ENCODE results near the gene SZT2.

Gene SZT2

DNA sequence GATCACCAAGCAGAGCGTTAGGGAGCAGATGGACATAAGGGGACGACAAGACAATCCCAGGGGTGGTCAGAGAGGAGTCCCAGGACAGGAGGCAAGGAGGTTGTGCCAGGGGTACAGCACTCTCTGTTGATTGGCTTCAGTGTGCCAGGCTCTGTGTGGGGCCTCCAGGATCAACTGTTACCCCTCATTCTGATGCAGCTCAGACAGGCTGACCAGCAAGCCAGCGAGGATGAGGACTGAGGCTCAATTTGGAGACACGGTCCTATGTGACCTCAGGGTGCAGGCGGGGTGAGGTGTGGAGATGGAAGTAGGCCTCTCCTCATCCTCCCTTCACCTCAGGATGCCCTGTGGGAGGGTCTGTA lies 60.0 kb downstream of the SZT2 start:
- no peak for TF ChIP-seq ZNF70 (CRISPR knock-in tag; IDR thresholded peaks at IDR 0.05)
- no peak for TF ChIP-seq ZNF8 (CRISPR knock-in tag; IDR thresholded peaks at IDR 0.05)
- TF ChIP-seq TOX (CRISPR knock-in tag; IDR thresholded peaks at IDR 0.05; ENCODE audit: borderline replicate concordance) = no peak
- TF ChIP-seq, protein P1, sequence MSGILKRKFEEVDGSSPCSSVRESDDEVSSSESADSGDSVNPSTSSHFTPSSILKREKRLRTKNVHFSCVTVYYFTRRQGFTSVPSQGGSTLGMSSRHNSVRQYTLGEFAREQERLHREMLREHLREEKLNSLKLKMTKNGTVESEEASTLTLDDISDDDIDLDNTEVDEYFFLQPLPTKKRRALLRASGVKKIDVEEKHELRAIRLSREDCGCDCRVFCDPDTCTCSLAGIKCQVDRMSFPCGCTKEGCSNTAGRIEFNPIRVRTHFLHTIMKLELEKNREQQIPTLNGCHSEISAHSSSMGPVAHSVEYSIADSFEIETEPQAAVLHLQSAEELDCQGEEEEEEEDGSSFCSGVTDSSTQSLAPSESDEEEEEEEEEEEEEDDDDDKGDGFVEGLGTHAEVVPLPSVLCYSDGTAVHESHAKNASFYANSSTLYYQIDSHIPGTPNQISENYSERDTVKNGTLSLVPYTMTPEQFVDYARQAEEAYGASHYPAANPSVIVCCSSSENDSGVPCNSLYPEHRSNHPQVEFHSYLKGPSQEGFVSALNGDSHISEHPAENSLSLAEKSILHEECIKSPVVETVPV (CRISPR knock-in tag; IDR thresholded peaks at IDR 0.05) = no peak
- TF ChIP-seq ARNTL (CRISPR knock-in tag; IDR thresholded peaks at IDR 0.05; ENCODE audit: borderline replicate concordance, low read depth) = no peak
- TF ChIP-seq CSDC2 (CRISPR knock-in tag; IDR thresholded peaks at IDR 0.05) = no peak
- no peak for TF ChIP-seq PPARA (CRISPR knock-in tag; IDR thresholded peaks at IDR 0.05; ENCODE audit: borderline replicate concordance)
- no peak for TF ChIP-seq ZC3H10 (CRISPR knock-in tag; IDR thresholded peaks at IDR 0.05)
- no peak for TF ChIP-seq SNAI2 (CRISPR knock-in tag; IDR thresholded peaks at IDR 0.05)
- no peak for TF ChIP-seq GLIS3 (CRISPR knock-in tag; IDR thresholded peaks at IDR 0.05)
- TF ChIP-seq, protein P2, sequence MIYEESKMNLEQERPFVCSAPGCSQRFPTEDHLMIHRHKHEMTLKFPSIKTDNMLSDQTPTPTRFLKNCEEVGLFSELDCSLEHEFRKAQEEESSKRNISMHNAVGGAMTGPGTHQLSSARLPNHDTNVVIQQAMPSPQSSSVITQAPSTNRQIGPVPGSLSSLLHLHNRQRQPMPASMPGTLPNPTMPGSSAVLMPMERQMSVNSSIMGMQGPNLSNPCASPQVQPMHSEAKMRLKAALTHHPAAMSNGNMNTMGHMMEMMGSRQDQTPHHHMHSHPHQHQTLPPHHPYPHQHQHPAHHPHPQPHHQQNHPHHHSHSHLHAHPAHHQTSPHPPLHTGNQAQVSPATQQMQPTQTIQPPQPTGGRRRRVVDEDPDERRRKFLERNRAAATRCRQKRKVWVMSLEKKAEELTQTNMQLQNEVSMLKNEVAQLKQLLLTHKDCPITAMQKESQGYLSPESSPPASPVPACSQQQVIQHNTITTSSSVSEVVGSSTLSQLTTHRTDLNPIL (CRISPR knock-in tag; IDR thresholded peaks at IDR 0.05; ENCODE audit: low read depth) = no peak
- no peak for TF ChIP-seq ESRRG (CRISPR knock-in tag; IDR thresholded peaks at IDR 0.05)
- TF ChIP-seq BACH2 (CRISPR knock-in tag; IDR thresholded peaks at IDR 0.05; ENCODE audit: borderline replicate concordance) = no peak
- TF ChIP-seq, protein P3, sequence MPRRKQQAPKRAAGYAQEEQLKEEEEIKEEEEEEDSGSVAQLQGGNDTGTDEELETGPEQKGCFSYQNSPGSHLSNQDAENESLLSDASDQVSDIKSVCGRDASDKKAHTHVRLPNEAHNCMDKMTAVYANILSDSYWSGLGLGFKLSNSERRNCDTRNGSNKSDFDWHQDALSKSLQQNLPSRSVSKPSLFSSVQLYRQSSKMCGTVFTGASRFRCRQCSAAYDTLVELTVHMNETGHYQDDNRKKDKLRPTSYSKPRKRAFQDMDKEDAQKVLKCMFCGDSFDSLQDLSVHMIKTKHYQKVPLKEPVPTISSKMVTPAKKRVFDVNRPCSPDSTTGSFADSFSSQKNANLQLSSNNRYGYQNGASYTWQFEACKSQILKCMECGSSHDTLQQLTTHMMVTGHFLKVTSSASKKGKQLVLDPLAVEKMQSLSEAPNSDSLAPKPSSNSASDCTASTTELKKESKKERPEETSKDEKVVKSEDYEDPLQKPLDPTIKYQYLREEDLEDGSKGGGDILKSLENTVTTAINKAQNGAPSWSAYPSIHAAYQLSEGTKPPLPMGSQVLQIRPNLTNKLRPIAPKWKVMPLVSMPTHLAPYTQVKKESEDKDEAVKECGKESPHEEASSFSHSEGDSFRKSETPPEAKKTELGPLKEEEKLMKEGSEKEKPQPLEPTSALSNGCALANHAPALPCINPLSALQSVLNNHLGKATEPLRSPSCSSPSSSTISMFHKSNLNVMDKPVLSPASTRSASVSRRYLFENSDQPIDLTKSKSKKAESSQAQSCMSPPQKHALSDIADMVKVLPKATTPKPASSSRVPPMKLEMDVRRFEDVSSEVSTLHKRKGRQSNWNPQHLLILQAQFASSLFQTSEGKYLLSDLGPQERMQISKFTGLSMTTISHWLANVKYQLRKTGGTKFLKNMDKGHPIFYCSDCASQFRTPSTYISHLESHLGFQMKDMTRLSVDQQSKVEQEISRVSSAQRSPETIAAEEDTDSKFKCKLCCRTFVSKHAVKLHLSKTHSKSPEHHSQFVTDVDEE (CRISPR knock-in tag; IDR thresholded peaks at IDR 0.05) = no peak
- no peak for TF ChIP-seq RARB (CRISPR knock-in tag; IDR thresholded peaks at IDR 0.05)
- no peak for TF ChIP-seq OSR1 (CRISPR knock-in tag; IDR thresholded peaks at IDR 0.05)
- no peak for ATAC-seq

GRCh38 chr1:43450251-43450941 lies 60.7 kb downstream of the SZT2 start:
- TF ChIP-seq POU6F1 (CRISPR knock-in tag; IDR thresholded peaks at IDR 0.05; ENCODE audit: borderline replicate concordance, low read depth) (no peak), ZNF565 (CRISPR knock-in tag; conservative IDR thresholded peaks at IDR 0.05; ENCODE audit: low read depth) (no peak), RARB (CRISPR knock-in tag; IDR thresholded peaks at IDR 0.05) (no peak), BACH2 (CRISPR knock-in tag; IDR thresholded peaks at IDR 0.05; ENCODE audit: borderline replicate concordance) (no peak), ZFP3 (CRISPR knock-in tag; IDR thresholded peaks at IDR 0.05) (no peak)
- no peak for ATAC-seq

GRCh38 chr1:43451157-43451591 lies 61.5 kb downstream of the SZT2 start:
- no peak for ATAC-seq
- TF ChIP-seq, protein P2 (CRISPR knock-in tag; IDR thresholded peaks at IDR 0.05; ENCODE audit: low read depth) = no peak
- no peak for TF ChIP-seq ZFP30 (CRISPR knock-in tag; IDR thresholded peaks at IDR 0.05)
- no peak for TF ChIP-seq CSDC2 (CRISPR knock-in tag; IDR thresholded peaks at IDR 0.05)
- TF ChIP-seq RARB (CRISPR knock-in tag; IDR thresholded peaks at IDR 0.05) = no peak
- TF ChIP-seq PPARA (CRISPR knock-in tag; IDR thresholded peaks at IDR 0.05; ENCODE audit: borderline replicate concordance) = no peak
- no peak for TF ChIP-seq ZNF565 (CRISPR knock-in tag; conservative IDR thresholded peaks at IDR 0.05; ENCODE audit: low read depth)
- no peak for TF ChIP-seq GLIS3 (CRISPR knock-in tag; IDR thresholded peaks at IDR 0.05)
- no peak for TF ChIP-seq ZC3H10 (CRISPR knock-in tag; IDR thresholded peaks at IDR 0.05)
- no peak for TF ChIP-seq POU6F1 (CRISPR knock-in tag; IDR thresholded peaks at IDR 0.05; ENCODE audit: borderline replicate concordance, low read depth)
- TF ChIP-seq BACH2 (CRISPR knock-in tag; IDR thresholded peaks at IDR 0.05; ENCODE audit: borderline replicate concordance) = no peak
- TF ChIP-seq TCF4 (CRISPR knock-in tag; IDR thresholded peaks at IDR 0.05; ENCODE audit: borderline replicate concordance) = no peak
- TF ChIP-seq ESRRG (CRISPR knock-in tag; IDR thresholded peaks at IDR 0.05) = no peak
- TF ChIP-seq, protein P3 (CRISPR knock-in tag; IDR thresholded peaks at IDR 0.05) = no peak
- TF ChIP-seq, protein P1 (CRISPR knock-in tag; IDR thresholded peaks at IDR 0.05) = no peak
- TF ChIP-seq ARNTL (CRISPR knock-in tag; IDR thresholded peaks at IDR 0.05; ENCODE audit: borderline replicate concordance, low read depth) = no peak
